ENCODE data around the gene MYO1B. TPM values are rescaled to one million over a fixed set of nuclear protein-coding genes. Genes with fewer than 3 reads are reported as not detected.

Gene MYO1B
- total and polyA plus RNA-seq, 2 of the 8 experiments (the other 6 are each of a cell fraction or from before 2014, with no cell fraction given): 15.5 to 61.2 TPM

- FAIRE-seq: no peak
- Histone ChIP-seq H3K4ac (replicated peaks; ENCODE audit: insufficient read length, low read depth, low read length) (no peak overlapping the region), H2AFZ (ENCODE audit: low read length) (no peak overlapping the region), H3K56ac (replicated peaks; ENCODE audit: insufficient read length, low read depth, low read length) (no peak overlapping the region), H3K4me2 (ENCODE audit: insufficient read depth in 1 of 2, low read depth in 2 of 2, low read length in 2 of 2) (no peak overlapping the region), H2BK120ac (replicated peaks; ENCODE audit: low read depth, low read length) (no peak overlapping the region), H4K20me1 (replicated peaks in 1 of 2; ENCODE audit: control insufficient read depth in 1 of 2, insufficient read depth in 2 of 2, low read length in 2 of 2) (peaks cover 1 to 2% of the 10 kb centered on the region in 2 experiments), H3K14ac (ENCODE audit: insufficient read length) (no peak overlapping the region), H3K27ac (ENCODE audit: low read depth, low read length) (no peak overlapping the region), H3K18ac (ENCODE audit: extremely low read depth, low read length) (no peak overlapping the region), H3K79me2 (ENCODE audit: control insufficient read depth in 1 of 2, insufficient read depth in 2 of 2, low read length in 2 of 2) (peaks cover 0 to 49% of the 10 kb centered on the region in 2 experiments; a peak in 2 of 4 replicates), H4K8ac (ENCODE audit: extremely low read depth, insufficient read depth, low read length) (no peak overlapping the region), H4K91ac (replicated peaks; ENCODE audit: insufficient read length, low read length) (no peak overlapping the region), H4K5ac (ENCODE audit: insufficient read length, low read depth, low read length) (no peak overlapping the region), H2BK15ac (ENCODE audit: low read length) (no peak overlapping the region), H3K36me3 (ENCODE audit: control insufficient read depth in 2 of 4, insufficient read depth in 4 of 4, low read length in 3 of 4) (peaks cover 0 to 3% (median 0%) of the 10 kb centered on the region in 4 experiments; a peak in 1 of 8 replicates), H3K4me1 (replicated peaks in 1 of 4; ENCODE audit: control insufficient read depth in 3 of 4, insufficient read depth in 4 of 4, low read length in 3 of 4) (no peaks in the 10 kb centered on the region), H2BK12ac (ENCODE audit: low read depth, low read length) (no peak overlapping the region), H3K23me2 (ENCODE audit: low read depth, low read length) (no peaks in the 10 kb centered on the region), H2BK20ac (ENCODE audit: low read length) (no peak overlapping the region), H3K9me3 (ENCODE audit: insufficient read depth in 2 of 2, low read depth in 1 of 2, low read length in 1 of 2) (no peaks in the 10 kb centered on the region), H2AK5ac (ENCODE audit: low read depth, low read length) (no peak overlapping the region), H3K4me3 (ENCODE audit: extremely low read depth in 1 of 4, insufficient read depth in 2 of 4, low read depth in 3 of 4, low read length in 4 of 4) (no peak overlapping the region), H3K9ac (replicated peaks in 1 of 4; ENCODE audit: extremely low read depth in 1 of 4, low read depth in 3 of 4, low read length in 3 of 4) (no peak overlapping the region), H2BK5ac (ENCODE audit: low read depth, low read length) (no peak overlapping the region), H3K79me1 (ENCODE audit: low read depth, low read length) (no peaks in the 10 kb centered on the region; the same call in 1 of the 2 replicates), H3K27me3 (replicated peaks in 1 of 4; ENCODE audit: control insufficient read depth in 3 of 4, extremely low read depth in 1 of 4, insufficient read depth in 3 of 4, low read length in 3 of 4) (no peaks in the 10 kb centered on the region), H3K23ac (ENCODE audit: insufficient read length) (no peak overlapping the region)
- POLR2A ChIA-PET (ENCODE audit: partially characterized antibody): interaction anchor here (0.7 kb wide), 1 partner anchor 19 kb away, joined by 3 read pairs; no protein-coding TSS in a partner anchor
- WGBS, 2 experiments (ENCODE audit: extremely low coverage in 1 of 2, insufficient coverage in 1 of 2, insufficient read length in 1 of 2, insufficient replicate concordance in 2 of 2, low coverage in 1 of 2, low lambda C conversion rate in 2 of 2, missing lambda C conversion rate in 1 of 2): 84% methylated on average over 1 of the region's 1 CpG; no CpG with 5 or more reads in 1 of the 2 experiments
- DNase-seq (ENCODE audit: low read depth in 1 of 2, low spot score in 2 of 2): no peak
- CTCF ChIA-PET (ENCODE audit: partially characterized antibody): interaction anchor here (0.6 to 1.5 kb wide), 11 partner anchors 12 to 627 kb away, joined by 3 to 8 read pairs (median 4); no protein-coding TSS in a partner anchor
- TF ChIP-seq SIRT6 (IDR thresholded peaks at IDR 0.05; ENCODE audit: low read length) (no peak), CEBPB (IDR thresholded peaks at IDR 0.05; ENCODE audit: low read depth, low read length) (no peak), E2F6 (IDR thresholded peaks at IDR 0.05) (no peak), SIN3A (conservative IDR thresholded peaks at IDR 0.05 in 1 of 2, IDR thresholded peaks at IDR 0.05 in 1 of 2; ENCODE audit: low read depth in 1 of 2, low read length in 2 of 2) (no peak), MAFK (IDR thresholded peaks at IDR 0.05; ENCODE audit: low read depth, low read length) (no peak), POU5F1 (IDR thresholded peaks at IDR 0.05; ENCODE audit: low read depth, low read length) (no peak), SUZ12 (IDR thresholded peaks at IDR 0.05; ENCODE audit: low read length) (no peak)
- TF ChIP-seq, protein P1, sequence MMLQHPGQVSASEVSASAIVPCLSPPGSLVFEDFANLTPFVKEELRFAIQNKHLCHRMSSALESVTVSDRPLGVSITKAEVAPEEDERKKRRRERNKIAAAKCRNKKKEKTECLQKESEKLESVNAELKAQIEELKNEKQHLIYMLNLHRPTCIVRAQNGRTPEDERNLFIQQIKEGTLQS (IDR thresholded peaks at IDR 0.05; ENCODE audit: insufficient read depth, low read depth, low read length): no peak
Observed at GRCh38 chr2:191299866-191300265, 54.7 kb downstream of the MYO1B start.

All from H1 (cell line).